K562 (cell line): Measurements from ENCODE around the gene GOLGB1. TPM values are rescaled to one million over a fixed set of nuclear protein-coding genes. Genes with fewer than 3 reads are reported as not detected.

Experiments
- ATF7 ChIP-seq: fragments of 450-650 bp; IDR thresholded peaks from 2 replicates; pipeline ENCODE4 v1.7.1; 2014; ENCODE audit warnings: mild to moderate bottlenecking, moderate library complexity
- BRD4 ChIP-seq: fragments of 200-600 bp; sonication (generic); IDR thresholded peaks from 2 replicates; pipeline ENCODE4 v1.6.1; 2017; ENCODE audit warnings: inconsistent platforms
- EGR1 ChIP-seq: fragments of 450-650 bp; conservative IDR thresholded peaks from 2 replicates; pipeline ENCODE4 v1.6.1; 2017; ENCODE audit warnings: mild to moderate bottlenecking
- PHF21A ChIP-seq: fragments of 450-650 bp; IDR thresholded peaks from 2 replicates; pipeline ENCODE4 v1.6.1; 2017; ENCODE audit warnings: low read depth, borderline replicate concordance
- PRMT5 ChIP-seq: sonication (generic); formaldehyde crosslinking; IDR thresholded peaks from 2 replicates; pipeline ENCODE4 v1.5.0; 2020; ENCODE audit warnings: missing genetic modification reagents
- SMARCC2 ChIP-seq: fragments of 450-650 bp; IDR thresholded peaks from 2 replicates; pipeline ENCODE4 v1.6.1; 2017; ENCODE audit warnings: antibody characterized with exemption, moderate library complexity, mild to moderate bottlenecking, low read depth
- TCF7 ChIP-seq: sonication (generic); IDR thresholded peaks from 2 replicates; pipeline ENCODE4 v1.6.1; 2016; ENCODE audit warnings: antibody characterized with exemption, borderline replicate concordance
- XRCC3 ChIP-seq: fragments of 450-650 bp; IDR thresholded peaks from 2 replicates; pipeline ENCODE4 v1.6.1; 2017; ENCODE audit warnings: mild to moderate bottlenecking, moderate library complexity
- YY1 ChIP-seq, 3 experiments: IDR thresholded peaks; 2 replicates each; pipeline ENCODE4 v1.6.1; 2011; ENCODE audit warnings: low read length in 2 of 3, mild to moderate bottlenecking in 2 of 3, moderate library complexity in 2 of 3, borderline replicate concordance in 1 of 3, control low read depth in 1 of 3, low read depth in 1 of 3; ENCODE audit not compliant: insufficient read depth in 3 of 3, insufficient replicate concordance in 2 of 3, control insufficient read depth in 1 of 3, insufficient read length in 1 of 3; ENCODE audit errors: extremely low read depth in 1 of 3
- polyA plus RNA-seq, 8 experiments: library from polyadenylated mRNA; depleted of rRNA in 4 of 8; stranded (reverse) in 5 of 8; unstranded in 3 of 8; fragments of >200 nt; fragmentation: Nextera tagmentation in 2 of 8; fragmentation: Illumina TruSeq in 1 of 8; extraction: Ambion mirVana in 2 of 8; extraction: Trizol in 1 of 8; gene quantifications; 2 replicates each; pipeline versions ENCODE4 v1.2.1 to v1.2.3, GENCODE V29; 2011 to 2014; ENCODE audit warnings: inconsistent platforms in 1 of 8, missing spikeins in 1 of 8
- total RNA-seq, 7 experiments: library from RNA; depleted of rRNA in 6 of 7; stranded (reverse); fragments of >200 nt in 6 of 7; fragmentation: Illumina TruSeq in 2 of 7; extraction: Trizol in 2 of 7; gene quantifications; 2 replicates each; pipeline versions ENCODE4 v1.2.1 to v1.2.3, GENCODE V29; 2011 to 2021; ENCODE audit warnings: low replicate concordance in 1 of 7
- TF ChIP-seq, protein P1 (sequence below): fragments of 250-450 bp; sonication (Bioruptor Pico); IDR thresholded peaks from 2 replicates; pipeline ENCODE4 v1.4.0; 2020
- TF ChIP-seq, protein P2 (sequence below): fragments of 150-350 bp; IDR thresholded peaks from 2 replicates; pipeline ENCODE4 v1.6.1; 2014; ENCODE audit warnings: low read depth, mild to moderate bottlenecking, low read length, borderline replicate concordance
- TF ChIP-seq, protein P3 (sequence below): sonication (generic); formaldehyde crosslinking; IDR thresholded peaks from 2 replicates; pipeline ENCODE4 v1.9.0; 2022; ENCODE audit warnings: mild to moderate bottlenecking, missing genetic modification reagents

Gene GOLGB1
- total and polyA plus RNA-seq, 9 of the 15 experiments (the other 6 are each of a cell fraction or from before 2014, with no cell fraction given) = 4.0 to 16.3 (median 9.7) TPM

DNA sequence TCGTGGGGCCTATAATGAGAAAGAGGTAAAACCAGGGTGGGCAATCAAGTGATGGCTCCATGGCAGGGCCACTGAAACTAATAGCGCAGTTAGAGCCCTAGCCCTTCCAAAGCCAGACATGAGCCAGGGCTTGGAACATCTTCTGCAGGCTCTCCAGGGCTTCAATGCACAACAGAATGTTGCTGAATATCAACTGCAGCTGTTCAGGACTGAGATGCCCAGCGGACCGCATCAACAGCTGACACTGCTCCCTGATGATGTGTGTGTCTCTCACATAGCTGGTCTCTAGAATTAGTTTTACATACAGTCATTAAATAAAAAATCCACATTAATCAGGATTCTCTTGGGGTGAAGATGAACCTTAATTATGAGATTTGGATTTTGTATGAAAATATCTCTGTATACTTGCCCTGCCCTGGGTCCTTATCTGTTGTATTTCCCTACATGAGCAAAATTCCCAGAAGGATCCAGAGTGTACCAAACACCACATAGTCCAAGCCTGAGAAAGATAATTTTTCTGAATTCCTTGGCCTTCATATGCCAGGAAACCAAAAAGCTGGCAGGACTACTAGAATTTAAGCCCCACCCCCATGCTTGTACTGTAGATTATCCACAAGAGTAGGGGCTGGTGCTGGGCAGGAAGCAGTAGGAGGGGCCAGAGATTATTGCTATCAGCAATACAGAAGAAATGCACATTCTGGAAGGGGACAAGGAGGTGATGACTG lies 7.7 kb upstream of the GOLGB1 start (continued):
- TF ChIP-seq, protein P1, sequence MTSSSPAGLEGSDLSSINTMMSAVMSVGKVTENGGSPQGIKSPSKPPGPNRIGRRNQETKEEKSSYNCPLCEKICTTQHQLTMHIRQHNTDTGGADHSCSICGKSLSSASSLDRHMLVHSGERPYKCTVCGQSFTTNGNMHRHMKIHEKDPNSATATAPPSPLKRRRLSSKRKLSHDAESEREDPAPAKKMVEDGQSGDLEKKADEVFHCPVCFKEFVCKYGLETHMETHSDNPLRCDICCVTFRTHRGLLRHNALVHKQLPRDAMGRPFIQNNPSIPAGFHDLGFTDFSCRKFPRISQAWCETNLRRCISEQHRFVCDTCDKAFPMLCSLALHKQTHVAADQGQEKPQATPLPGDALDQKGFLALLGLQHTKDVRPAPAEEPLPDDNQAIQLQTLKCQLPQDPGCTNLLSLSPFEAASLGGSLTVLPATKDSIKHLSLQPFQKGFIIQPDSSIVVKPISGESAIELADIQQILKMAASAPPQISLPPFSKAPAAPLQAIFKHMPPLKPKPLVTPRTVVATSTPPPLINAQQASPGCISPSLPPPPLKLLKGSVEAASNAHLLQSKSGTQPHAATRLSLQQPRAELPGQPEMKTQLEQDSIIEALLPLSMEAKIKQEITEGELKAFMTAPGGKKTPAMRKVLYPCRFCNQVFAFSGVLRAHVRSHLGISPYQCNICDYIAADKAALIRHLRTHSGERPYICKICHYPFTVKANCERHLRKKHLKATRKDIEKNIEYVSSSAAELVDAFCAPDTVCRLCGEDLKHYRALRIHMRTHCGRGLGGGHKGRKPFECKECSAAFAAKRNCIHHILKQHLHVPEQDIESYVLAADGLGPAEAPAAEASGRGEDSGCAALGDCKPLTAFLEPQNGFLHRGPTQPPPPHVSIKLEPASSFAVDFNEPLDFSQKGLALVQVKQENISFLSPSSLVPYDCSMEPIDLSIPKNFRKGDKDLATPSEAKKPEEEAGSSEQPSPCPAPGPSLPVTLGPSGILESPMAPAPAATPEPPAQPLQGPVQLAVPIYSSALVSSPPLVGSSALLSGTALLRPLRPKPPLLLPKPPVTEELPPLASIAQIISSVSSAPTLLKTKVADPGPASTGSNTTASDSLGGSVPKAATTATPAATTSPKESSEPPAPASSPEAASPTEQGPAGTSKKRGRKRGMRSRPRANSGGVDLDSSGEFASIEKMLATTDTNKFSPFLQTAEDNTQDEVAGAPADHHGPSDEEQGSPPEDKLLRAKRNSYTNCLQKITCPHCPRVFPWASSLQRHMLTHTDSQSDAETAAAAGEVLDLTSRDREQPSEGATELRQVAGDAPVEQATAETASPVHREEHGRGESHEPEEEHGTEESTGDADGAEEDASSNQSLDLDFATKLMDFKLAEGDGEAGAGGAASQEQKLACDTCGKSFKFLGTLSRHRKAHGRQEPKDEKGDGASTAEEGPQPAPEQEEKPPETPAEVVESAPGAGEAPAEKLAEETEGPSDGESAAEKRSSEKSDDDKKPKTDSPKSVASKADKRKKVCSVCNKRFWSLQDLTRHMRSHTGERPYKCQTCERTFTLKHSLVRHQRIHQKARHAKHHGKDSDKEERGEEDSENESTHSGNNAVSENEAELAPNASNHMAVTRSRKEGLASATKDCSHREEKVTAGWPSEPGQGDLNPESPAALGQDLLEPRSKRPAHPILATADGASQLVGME = no peak
- TF ChIP-seq ATF7 (no peak), PHF21A (no peak), XRCC3 (no peak), PRMT5 (CRISPR knock-in tag) (no peak), YY1 (IDR thresholded peaks at IDR 0.05; ENCODE audit: borderline replicate concordance in 1 of 3, control insufficient read depth in 1 of 3, extremely low read depth in 1 of 3, insufficient read depth in 3 of 3, insufficient read length in 1 of 3, insufficient replicate concordance in 2 of 3, low read depth in 1 of 3, low read length in 2 of 3) (no peak), BRD4 (no peak), TCF7 (no peak), SMARCC2 (no peak), EGR1 (no peak)
- TF ChIP-seq, protein P2, sequence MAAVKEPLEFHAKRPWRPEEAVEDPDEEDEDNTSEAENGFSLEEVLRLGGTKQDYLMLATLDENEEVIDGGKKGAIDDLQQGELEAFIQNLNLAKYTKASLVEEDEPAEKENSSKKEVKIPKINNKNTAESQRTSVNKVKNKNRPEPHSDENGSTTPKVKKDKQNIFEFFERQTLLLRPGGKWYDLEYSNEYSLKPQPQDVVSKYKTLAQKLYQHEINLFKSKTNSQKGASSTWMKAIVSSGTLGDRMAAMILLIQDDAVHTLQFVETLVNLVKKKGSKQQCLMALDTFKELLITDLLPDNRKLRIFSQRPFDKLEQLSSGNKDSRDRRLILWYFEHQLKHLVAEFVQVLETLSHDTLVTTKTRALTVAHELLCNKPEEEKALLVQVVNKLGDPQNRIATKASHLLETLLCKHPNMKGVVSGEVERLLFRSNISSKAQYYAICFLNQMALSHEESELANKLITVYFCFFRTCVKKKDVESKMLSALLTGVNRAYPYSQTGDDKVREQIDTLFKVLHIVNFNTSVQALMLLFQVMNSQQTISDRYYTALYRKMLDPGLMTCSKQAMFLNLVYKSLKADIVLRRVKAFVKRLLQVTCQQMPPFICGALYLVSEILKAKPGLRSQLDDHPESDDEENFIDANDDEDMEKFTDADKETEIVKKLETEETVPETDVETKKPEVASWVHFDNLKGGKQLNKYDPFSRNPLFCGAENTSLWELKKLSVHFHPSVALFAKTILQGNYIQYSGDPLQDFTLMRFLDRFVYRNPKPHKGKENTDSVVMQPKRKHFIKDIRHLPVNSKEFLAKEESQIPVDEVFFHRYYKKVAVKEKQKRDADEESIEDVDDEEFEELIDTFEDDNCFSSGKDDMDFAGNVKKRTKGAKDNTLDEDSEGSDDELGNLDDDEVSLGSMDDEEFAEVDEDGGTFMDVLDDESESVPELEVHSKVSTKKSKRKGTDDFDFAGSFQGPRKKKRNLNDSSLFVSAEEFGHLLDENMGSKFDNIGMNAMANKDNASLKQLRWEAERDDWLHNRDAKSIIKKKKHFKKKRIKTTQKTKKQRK = no peak
- TF ChIP-seq, protein P3, sequence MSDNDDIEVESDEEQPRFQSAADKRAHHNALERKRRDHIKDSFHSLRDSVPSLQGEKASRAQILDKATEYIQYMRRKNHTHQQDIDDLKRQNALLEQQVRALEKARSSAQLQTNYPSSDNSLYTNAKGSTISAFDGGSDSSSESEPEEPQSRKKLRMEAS = no peak
